Measurements from ENCODE around the gene PIGR. TPM values are rescaled to one million over a fixed set of nuclear protein-coding genes. Genes with fewer than 3 reads are reported as not detected.

The PIGR gene
- total RNA-seq, 1 donor from 2014 or later: 0.13 TPM

DNA sequence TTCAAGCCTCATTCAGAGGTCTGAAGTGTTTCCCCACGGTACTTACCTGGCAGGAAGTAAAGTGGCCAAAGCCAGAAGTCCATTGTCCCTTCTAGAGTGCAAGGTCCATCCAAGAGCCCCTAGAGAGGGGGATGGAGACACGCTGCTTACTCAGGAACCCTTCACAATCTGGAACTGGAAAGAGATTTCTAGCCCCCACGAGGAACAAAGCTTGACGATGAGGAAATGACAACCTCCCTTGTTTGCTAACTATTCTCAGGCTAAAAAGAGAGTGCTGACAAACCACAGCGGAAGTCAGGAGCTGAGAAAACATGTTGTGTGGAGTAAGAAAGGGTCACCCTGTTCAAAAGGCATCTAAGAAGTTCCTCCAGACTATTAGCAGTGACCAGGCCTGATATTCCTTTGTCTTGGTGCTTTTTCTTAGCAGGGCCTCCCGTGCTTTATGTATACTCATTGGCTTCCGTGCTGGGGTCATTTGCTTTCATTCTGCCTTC lies 24.4 kb downstream of the PIGR start, which contains the start of gene FCMR:
Gene FCMR (minus strand): TSS at position 170 of the 494 bp plus-strand sequence. CDS start 87 bp downstream, at position 83.
- DNase-seq: no peak
- intact Hi-C loops (cut with DNase I): no loop called here
- peak; percentile 34 for ATAC-seq (ENCODE audit: poor library complexity)

DNA sequence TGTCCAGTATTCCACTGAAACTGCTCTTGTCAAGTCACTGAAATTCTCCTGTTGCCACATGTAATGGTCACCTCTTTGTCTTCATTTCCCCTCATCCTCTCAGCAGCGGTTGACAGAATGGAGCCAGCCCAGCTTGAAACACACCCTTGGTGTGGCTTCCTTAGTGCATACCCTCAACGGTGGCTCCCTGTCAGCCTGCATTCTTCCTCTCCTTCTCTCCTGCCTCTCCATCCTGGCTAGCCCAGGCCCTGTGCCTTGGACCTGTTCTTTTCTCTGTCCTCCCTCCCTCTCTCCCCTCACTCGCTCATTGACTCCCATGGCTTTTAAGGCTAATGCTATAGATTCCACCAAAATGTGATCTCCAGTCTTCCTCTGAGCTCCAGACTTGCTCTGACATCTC lies 28.2 kb downstream of the PIGR start:
- no peak for DNase-seq
- intact Hi-C loops (cut with DNase I): no loop called here
- no peak for ATAC-seq (ENCODE audit: poor library complexity)

DNA sequence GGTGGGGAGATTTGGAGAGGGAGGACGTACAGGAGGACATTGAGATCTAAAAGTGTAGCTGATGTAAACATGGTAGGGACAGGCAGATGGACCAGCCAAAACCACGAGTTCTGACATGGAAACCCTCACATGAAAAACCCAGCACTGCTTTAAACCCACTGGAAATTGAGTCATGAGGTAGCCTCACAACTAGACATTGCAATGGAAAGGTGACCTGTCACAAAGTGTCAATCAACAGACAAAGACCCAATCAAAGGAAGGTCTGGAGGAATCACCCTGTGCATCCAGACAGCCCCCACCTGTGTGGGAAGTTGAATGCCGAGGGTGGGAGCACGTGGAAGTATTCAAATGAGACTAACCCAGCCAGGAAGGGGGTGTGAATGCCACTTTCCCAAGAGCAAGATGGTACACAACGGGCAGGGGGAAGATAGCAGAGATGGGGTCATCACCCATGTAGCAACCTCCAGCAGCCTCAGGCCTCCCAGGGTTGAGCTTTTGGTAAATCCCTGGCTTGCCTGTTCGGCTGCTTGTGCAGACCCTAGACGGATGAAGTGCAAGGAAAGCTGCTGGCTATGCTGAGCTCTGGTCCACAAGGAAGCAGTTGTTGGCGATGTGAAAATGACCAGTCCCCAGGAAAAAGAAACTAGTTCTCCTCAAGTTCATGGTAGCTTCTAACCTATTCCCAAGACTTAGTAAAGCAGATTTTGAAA lies 30.1 kb downstream of the PIGR start:
- no peak for DNase-seq
- intact Hi-C loops (cut with DNase I): no loop called here
- ATAC-seq (ENCODE audit: poor library complexity): no peak

DNA sequence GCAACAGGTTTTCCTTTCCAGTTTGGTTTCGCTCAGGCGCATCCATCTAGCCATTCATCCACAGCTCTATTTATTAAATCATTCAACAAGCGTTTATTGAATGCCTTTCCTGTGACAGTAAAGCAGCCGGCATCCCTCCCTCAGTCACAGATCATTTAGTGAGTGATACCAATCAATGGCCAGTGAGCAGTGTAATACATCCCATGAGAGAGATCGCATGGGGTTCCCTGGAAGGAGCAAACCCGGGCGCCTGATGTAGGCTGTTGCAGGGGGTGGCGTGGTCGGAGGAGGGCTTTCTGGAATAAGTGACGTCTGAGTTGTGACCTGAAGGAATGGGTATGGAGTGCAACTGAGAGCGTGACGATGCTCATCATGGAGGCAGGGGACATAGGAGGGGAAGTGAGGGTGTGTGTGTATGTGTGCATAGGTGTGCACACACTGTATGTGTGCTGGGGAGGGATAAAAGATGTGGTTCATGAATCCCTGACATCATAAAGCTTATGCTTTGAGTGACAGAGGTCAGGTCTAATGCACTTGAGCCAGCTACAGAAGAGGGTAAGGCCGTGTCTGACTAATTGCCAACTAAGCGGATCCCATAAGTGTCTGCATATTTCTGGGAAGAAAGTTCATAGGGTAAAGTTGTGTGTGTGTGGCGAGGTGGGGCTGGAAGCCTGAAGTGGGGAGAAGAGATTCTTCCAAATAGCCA lies 31.1 kb downstream of the PIGR start:
- ATAC-seq (ENCODE audit: poor library complexity): no peak
- no peak for DNase-seq
- intact Hi-C loops (cut with DNase I): no loop called here

DNA sequence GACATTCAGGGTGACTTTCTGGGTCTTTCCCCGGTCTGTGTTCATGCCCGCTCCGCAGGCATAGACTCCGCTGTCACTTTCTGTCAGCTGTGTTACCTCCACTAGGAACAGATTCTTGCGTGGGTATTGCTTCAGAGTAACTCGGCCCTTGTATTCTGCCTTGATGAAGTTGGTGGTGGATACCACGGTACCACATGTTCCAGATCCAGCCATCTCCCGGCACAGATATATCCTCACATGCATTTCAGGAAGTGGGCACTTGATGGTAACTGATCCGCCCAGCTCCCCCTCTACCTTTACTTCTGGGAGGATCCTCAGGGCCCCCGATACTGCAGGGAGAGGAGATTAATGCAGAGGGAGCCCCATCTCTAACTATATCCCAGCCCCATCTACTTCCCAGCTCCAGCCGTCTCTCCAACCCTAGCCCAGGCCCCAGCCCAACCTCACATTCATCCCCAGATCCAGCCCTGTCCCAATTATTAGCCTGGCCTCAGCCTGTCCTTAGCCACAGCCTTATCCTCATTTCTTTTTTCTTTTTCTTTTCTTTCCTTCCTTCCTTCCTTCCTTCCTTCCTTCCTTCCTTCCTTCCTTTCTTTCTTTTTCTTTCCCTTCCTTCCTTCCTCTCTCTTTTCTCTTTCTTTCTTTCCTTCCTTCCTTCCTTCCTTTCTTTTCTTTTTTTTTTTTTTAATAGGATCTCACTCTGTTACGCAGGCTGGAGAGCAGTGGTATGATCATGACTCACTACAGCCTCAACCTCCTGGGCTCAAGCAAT lies 32.3 kb downstream of the PIGR start:
- ATAC-seq (ENCODE audit: poor library complexity) (no peak), DNase-seq (no peak)
- intact Hi-C loops (cut with DNase I): loop anchor here (5.0 kb wide), 3 partner anchors 47 to 282 kb away; partner anchors contain the start of gene IL20

DNA sequence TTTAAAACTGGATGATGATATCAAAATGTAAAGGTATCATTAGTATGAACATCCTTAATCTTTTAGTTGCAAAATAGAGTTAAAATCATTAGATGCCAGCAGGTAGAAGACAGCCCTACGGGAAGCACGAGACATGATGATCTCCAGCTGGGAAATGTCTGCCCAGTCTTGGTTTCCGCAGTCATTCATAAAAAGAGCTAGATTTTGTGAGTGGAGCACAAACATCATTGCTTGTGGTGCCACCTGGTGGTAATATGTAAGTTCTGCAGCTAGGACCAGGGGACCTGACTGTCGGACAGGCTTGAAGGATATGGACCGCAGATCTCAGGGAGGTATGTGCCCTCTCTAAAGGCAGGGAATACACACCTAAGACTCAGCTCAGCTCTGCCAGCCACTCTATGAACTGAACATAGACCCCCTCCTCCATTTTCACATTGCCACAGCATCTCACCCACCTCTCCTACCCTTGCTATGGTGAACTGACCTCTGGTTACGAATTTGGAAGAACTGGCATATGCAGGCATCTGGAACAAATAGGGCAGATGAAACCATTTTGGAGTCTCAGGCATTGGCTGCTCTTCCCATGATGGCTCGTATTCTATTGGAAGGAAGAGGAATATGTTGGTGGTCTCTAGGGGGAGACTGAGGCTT lies 33.7 kb downstream of the PIGR start:
- intact Hi-C loops (cut with DNase I): loop anchor here (5.0 kb wide), 3 partner anchors 45 to 280 kb away; partner anchors contain the start of gene IL20
- DNase-seq: peak; percentile 62
- peak; percentile 76 for ATAC-seq (ENCODE audit: poor library complexity)

DNA sequence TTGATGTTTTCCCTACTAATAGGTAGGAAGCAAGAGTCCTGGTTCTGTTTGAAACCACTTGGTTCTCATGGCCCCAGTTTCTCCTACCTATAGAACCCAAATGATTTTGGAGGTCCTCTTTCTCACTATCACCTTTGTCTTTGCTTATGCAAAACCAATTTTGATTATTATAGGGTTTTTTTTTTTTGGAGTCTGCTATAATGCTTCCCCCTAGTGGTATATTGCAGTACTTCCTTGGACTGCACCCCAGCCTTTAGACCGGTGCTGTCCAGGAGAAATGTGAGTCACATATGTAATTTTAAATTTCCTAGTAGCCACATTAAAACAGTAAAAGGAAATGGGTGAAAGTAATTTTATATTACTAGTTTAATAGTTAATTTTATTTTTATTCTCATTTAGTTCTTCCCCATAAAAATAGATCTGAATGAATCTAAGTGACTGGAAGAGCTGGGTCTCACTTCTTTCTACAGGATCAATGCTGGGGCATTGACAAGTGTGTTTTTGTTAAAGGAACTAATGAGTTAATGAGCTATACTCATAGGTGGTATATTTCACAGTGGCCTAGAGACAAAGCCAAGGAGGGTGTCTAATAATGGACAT lies 35.1 kb downstream of the PIGR start:
- intact Hi-C loops (cut with DNase I): loop anchor here (5.0 kb wide), 3 partner anchors 44 to 279 kb away; partner anchors contain the start of gene IL20
- peak; percentile 51 for ATAC-seq (ENCODE audit: poor library complexity)

DNA sequence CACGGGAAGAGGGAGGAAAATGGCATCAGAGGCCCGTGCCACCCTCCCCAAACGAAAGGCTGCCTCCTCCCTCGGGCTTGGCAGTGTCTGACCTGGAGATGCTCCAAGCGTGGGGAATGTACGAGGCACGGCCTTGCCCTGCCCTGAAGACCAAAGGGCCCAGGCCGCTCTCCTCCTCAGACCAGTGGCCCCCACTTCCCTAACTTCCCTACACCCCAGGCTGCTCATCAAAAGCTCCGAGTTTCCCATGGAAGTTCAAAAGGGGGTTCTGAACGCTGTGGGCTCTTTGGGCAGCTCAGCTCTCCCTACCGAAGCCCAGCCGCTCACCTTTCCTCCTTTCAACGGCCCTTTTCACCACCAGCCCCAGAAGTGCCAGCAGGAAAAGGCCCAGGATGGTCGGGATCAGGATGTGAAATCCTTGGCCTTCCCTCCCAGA lies 36.4 kb downstream of the PIGR start:
- no peak for DNase-seq
- intact Hi-C loops (cut with DNase I): loop anchor here (5.0 kb wide), 3 partner anchors 43 to 278 kb away; partner anchors contain the start of gene IL20
- ATAC-seq (ENCODE audit: poor library complexity): peak; percentile 29

More for the DNA sequence above, 35.1 kb downstream of the PIGR start:
- DNase-seq: no peak

DNA sequence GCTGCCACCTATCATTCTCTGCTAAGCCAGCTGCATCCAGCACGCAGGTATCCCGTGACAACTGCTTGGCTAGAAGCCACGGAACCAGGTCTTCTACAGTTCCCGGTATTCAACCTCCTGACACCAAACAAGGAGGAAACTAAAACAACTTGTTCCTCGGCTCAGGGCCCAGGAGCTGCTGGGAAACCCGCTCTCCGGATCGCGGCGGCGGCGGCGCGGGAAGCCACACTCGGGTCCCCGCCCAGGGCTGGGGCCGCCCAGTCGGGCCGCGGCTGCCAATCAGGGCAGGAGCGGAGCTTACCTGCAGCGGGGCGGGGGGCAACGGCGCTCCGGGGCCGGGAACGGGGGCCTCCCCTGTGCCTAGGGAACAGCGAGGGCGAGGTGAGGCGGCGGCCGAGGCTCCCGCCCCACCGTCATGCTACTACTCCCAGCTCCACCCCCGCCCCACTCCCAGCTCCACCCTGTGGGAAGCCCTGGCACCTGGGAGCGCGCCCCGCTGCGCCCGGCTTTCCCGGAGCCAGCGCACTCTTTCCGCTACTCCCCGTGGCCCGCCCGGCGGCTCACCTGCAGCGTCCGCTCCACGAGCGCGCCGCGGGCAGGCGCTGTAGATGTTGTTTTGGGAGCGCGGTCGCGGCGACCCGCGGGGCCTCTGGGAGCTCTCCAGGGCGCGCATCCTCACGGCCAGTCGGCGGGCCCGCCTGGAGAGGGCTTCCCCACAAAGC lies 36.9 kb downstream of the PIGR start:
- intact Hi-C loops (cut with DNase I): no loop called here
- ATAC-seq (ENCODE audit: poor library complexity): peak; percentile 78
- peak; percentile 61 for DNase-seq

DNA sequence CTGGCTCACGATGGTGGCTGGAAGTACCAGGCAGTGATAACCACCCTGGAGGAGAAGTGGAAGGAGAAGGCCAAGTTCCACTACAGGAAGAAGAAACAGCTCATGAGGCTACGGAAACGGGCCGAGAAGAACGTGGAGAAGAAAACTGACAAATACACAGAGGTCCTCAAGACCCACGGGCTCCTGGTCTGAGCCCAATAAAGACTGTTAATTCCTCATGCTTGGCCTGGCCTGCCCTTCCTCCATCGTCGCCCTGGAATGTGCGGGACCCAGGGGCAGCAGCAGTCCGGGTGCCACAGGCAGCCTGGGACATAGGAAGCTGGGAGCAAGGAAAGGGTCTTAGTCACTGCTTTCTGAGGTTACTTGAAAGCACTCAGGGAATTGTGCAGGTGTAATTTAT lies 38.2 kb downstream of the PIGR start:
- no peak for DNase-seq
- no peak for ATAC-seq (ENCODE audit: poor library complexity)
- intact Hi-C loops (cut with DNase I): no loop called here

DNA sequence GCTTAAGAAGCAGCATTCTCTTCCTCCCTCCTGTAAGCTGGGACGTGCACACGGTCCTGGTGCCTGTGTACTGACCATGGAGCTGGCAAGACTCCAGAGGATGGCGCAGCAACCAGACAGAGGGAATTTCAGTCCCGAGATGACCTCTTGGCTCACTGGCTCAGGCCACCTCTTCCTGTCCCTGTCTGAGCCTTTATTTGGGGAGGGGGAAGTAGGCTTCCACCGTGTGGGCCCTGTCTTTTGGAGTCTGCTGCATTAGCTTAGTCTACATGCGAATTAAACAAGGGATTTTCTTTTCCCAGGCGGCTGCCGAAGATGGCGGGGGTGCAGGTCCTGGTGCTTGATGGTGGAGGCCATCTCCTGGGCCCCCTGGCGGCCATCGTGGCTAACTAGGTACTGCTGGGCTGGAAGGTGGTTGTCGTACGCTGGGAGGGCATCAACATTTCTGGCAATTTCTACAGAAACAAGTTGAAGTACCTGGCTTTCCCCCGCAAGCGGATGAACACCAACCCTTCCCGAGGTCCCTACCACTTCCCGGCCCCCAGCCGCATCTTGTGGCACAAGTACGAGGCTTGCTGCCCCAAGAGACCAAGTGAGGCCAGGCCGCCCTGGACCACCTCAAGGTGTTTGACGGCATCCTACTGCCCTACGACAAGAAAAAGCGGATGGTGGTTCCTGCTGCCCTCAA lies 38.8 kb downstream of the PIGR start:
- no peak for ATAC-seq (ENCODE audit: poor library complexity)
- intact Hi-C loops (cut with DNase I): no loop called here
- DNase-seq: no peak

DNA sequence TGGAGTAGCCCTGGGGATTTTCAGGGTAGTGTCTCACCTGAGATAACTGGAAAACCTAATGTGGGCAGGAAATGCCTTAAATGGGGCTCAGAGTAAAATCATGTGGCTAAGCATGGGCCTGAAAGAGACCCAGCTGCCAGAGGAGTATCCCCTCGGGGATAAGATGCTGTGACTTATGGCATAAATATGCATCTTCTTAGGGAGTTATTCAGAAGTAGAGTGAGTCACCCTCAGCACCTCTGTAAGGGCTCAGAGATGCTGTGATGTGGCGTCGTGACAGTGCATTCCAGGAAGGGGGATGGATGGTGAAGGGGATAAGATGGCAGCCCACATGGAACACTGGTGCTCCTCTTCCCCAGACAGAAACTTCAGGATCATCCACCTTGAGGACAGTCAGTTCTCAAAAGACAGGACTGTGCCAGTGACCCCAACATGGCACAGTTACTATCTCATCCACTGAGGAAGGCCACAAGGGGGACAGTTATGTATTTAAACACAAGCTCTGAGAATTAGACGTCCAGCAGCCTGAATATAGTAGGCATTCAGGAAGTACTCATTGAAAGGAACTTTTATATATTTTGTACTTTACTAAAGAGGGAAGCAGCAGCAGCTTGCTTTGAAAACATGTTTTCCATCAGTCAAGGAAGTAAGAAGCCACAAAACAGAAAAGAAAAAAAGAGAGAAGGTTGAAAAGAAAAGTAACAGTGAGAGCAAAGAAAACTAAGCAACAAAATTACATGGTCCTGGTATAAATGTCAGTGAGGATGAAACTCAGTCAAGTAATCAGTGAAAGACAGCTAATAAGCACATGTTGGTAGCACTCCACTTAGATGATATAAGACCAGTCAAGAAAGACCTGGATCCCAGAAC lies 40.7 kb downstream of the PIGR start:
- intact Hi-C loops (cut with DNase I): no loop called here
- no peak for DNase-seq
- no peak for ATAC-seq (ENCODE audit: poor library complexity)

DNA sequence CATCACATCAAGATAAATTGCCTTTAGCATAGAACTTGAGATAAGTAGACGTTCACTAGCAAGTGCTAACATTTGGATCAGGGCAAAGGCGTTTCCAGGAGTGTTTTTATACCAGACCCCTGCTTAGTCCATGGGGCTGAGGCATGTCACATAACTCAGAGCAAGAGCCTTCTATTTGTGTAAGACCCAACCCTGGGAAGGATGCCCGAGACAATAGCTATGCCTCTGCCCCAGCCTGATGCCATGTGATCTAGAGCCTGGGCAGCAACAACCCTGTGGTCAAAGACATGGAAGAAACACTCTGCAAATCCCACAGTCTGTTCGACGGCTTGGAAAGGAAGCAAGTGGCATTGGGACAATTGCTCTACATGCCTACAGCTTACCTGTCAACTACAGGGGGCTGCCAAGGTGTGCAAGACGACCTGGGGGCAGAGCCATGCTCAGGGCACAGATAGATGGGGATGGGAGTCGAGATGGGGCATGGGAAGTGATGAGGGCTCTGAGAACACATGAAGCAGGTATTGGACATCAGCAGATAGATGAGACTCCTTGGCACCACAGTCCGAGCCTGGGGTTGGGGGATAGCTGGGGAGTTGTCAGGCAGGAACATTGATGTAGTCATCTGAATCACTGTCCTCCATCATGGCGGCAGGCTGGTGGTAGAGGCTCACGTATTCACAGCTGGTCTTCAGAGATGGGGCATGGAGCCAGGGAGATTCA lies 41.7 kb downstream of the PIGR start:
- DNase-seq (no peak), ATAC-seq (ENCODE audit: poor library complexity) (peak; percentile 64)
- intact Hi-C loops (cut with DNase I): no loop called here

DNA sequence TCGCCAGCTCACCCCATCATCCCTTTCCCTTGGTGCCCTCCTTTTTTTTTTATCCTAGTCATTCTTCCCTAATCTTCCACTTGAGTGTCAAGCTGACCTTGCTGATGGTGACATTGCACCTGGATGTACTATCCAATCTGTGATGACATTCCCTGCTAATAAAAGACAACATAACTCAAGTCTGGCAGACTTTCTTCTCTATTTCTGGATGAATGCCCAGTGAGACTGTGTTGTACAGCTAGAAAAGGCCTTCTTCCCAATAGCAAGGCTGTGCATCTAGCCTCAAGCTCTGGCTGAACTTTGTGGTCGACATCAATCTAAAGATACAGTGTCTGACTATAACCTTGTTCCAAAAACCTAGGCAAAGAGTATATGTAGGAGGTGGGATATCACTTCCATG lies 42.6 kb downstream of the PIGR start:
- intact Hi-C loops (cut with DNase I): no loop called here

DNA sequence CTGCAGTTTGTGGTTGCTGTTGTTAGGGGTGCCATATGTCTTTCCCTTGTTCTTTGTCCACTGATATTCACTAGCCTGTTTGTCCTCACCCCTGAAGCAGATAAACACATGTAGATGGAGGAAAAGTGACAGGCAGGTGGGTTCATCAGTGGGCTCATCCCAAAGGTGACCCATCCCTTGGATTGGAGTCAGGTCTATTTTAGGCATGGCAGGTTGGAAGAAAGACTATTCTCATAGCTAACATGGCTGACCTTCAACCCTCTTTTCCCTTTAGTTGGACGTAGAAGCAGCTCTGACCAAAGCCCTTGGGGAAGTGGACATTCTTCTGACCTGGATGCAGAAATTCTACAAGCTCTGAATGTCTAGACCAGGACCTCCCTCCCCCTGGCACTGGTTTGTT lies 43.6 kb downstream of the PIGR start:
- intact Hi-C loops (cut with DNase I): no loop called here
- ATAC-seq (ENCODE audit: poor library complexity) (no peak), DNase-seq (no peak)

More for the DNA sequence above, 42.6 kb downstream of the PIGR start:
- peak; percentile 75 for ATAC-seq (ENCODE audit: poor library complexity)
- no peak for DNase-seq
